HG03457 (cell line): ENCODE measurements around the gene BUB3.
A peak's percentile ranks its signal among the peaks of the same experiment; 100 is the strongest.
"Not testable (repeated sequence)": the region's sequence is repeated elsewhere in the genome, so short reads cannot be mapped to it uniquely, and the experiment has no call there.

Source experiments
- ATAC-seq: cut with Tn5 transposase; IDR thresholded peaks from one replicate; pipeline ENCODE4 v1.9.1; 2021; ENCODE audit warnings: moderate number of reproducible peaks; ENCODE audit not compliant: unreplicated experiment

The BUB3 gene

GRCh38 chr10:123153486-123154091 is 613 bp upstream of the BUB3 start:
- ATAC-seq: no peak

GRCh38 chr10:123154711-123155505 is 706 bp downstream of the BUB3 start:
- peak; percentile 34 for ATAC-seq

- ATAC-seq: no peak
These were observed 1.9 kb downstream of the BUB3 start for GRCh38 chr10:123156078-123156477.

- no peak for ATAC-seq
These were observed 3.0 kb downstream of the BUB3 start for GRCh38 chr10:123157210-123157609.

- ATAC-seq: no peak
These were observed 4.5 kb downstream of the BUB3 start for GRCh38 chr10:123158682-123159081.

GRCh38 chr10:123160311-123160980 is 6.2 kb downstream of the BUB3 start:
- no peak for ATAC-seq

GRCh38 chr10:123164319-123164718 is 10.1 kb downstream of the BUB3 start:
- no peak for ATAC-seq

GRCh38 chr10:123165445-123166072 is 11.4 kb downstream of the BUB3 start:
- ATAC-seq: no peak

- ATAC-seq: no peak
These were observed 12.4 kb downstream of the BUB3 start for GRCh38 chr10:123166618-123167017.

GRCh38 chr10:123170961-123171360 is 16.8 kb downstream of the BUB3 start:
- no peak for ATAC-seq

GRCh38 chr10:123171616-123172015 is 17.4 kb downstream of the BUB3 start:
- ATAC-seq: not testable (repeated sequence)

- ATAC-seq: no peak
These were observed 21.5 kb downstream of the BUB3 start for GRCh38 chr10:123175389-123176387.

- ATAC-seq: not testable (repeated sequence)
These were observed 24.2 kb downstream of the BUB3 start for GRCh38 chr10:123178390-123178789.

GRCh38 chr10:123180101-123181090 is 26.2 kb downstream of the BUB3 start:
- ATAC-seq: no peak

- no peak for ATAC-seq
These were observed 29.5 kb downstream of the BUB3 start for GRCh38 chr10:123183724-123184123.

- no peak for ATAC-seq
These were observed 33.6 kb downstream of the BUB3 start for GRCh38 chr10:123187781-123188180.

GRCh38 chr10:123191886-123192285 is 37.7 kb downstream of the BUB3 start:
- ATAC-seq: no peak

GRCh38 chr10:123194056-123194455 is 39.9 kb downstream of the BUB3 start:
- no peak for ATAC-seq

GRCh38 chr10:123200531-123200930 is 46.3 kb downstream of the BUB3 start:
- ATAC-seq: no peak
